Smooth muscle cell (in vitro differentiated cells): ENCODE data around the gene C11orf21. TPM values are rescaled to one million over a fixed set of nuclear protein-coding genes. Genes with fewer than 3 reads are reported as not detected.

Experiments
- DNase-seq: peaks from one replicate; lab custom pipeline; 2025; ENCODE audit not compliant: unreplicated experiment; lab: John Stamatoyannopoulos, UW
- H2AFZ ChIP-seq: fragments of 200-600 bp; sonication (generic); 2 replicates; pipeline ENCODE4 v1.6.0; 2016; ENCODE audit warnings: antibody characterized with exemption, low read depth, mild to moderate bottlenecking
- H3F3A ChIP-seq: fragments of 200-600 bp; sonication (generic); 2 replicates; pipeline ENCODE4 v1.6.0; 2017; ENCODE audit warnings: antibody characterized with exemption, low read depth
- H3K27ac ChIP-seq: fragments of 200-600 bp; sonication (generic); 2 replicates; pipeline ENCODE4 v1.5.1; 2016; ENCODE audit warnings: low read depth, mild to moderate bottlenecking
- H3K27me3 ChIP-seq: fragments of 200-600 bp; sonication (generic); 2 replicates; pipeline ENCODE4 v1.6.1; 2016; ENCODE audit warnings: low read depth, mild to moderate bottlenecking
- H3K36me3 ChIP-seq: fragments of 200-600 bp; sonication (generic); 2 replicates; pipeline ENCODE4 v1.5.1; 2016; ENCODE audit warnings: low read depth
- H3K4me1 ChIP-seq: fragments of 200-600 bp; sonication (generic); 2 replicates; pipeline ENCODE4 v1.5.1; 2016; ENCODE audit warnings: low read depth
- H3K4me2 ChIP-seq: fragments of 200-600 bp; sonication (generic); 2 replicates; pipeline ENCODE4 v1.6.0; 2016; ENCODE audit warnings: mild to moderate bottlenecking
- H3K4me3 ChIP-seq: fragments of 200-600 bp; sonication (generic); 2 replicates; pipeline ENCODE4 v1.5.1; 2016; ENCODE audit warnings: mild to moderate bottlenecking
- H3K79me2 ChIP-seq: fragments of 200-600 bp; sonication (generic); 2 replicates; pipeline ENCODE4 v1.6.0; 2016; ENCODE audit warnings: low read depth, mild to moderate bottlenecking
- H3K9ac ChIP-seq: fragments of 200-600 bp; sonication (generic); 2 replicates; pipeline ENCODE4 v1.6.0; 2016; ENCODE audit warnings: low read depth
- H3K9me3 ChIP-seq: fragments of 200-600 bp; sonication (generic); replicated peaks from 2 replicates; pipeline ENCODE4 v1.5.1; 2016; ENCODE audit warnings: low read depth
- H4K20me1 ChIP-seq: fragments of 200-600 bp; sonication (generic); 2 replicates; pipeline ENCODE4 v1.6.0; 2016; ENCODE audit warnings: low read depth
- WGBS: methylation state at CpG from one replicate; pipeline ENCODE4 v1.1.7; 2016; ENCODE audit warnings: low lambda C conversion rate; 5-methylcytosine and 5-hydroxymethylcytosine counted together
- polyA plus RNA-seq: library from polyadenylated mRNA; unstranded; fragments of >200 nt; fragmentation: Nextera tagmentation; extraction: Ambion mirVana; gene quantifications from 2 replicates; pipeline ENCODE4 v1.2.1, GENCODE V29; 2016
- total RNA-seq: library from RNA; depleted of rRNA; stranded (reverse); fragments of >200 nt; gene quantifications from 2 replicates; pipeline ENCODE4 v1.2.3, GENCODE V29; 2014
- TF ChIP-seq, protein P1 (sequence below): fragments of 200-600 bp; sonication (generic); IDR thresholded peaks from 2 replicates; pipeline ENCODE4 v1.5.1; 2017; ENCODE audit warnings: borderline replicate concordance, mild to moderate bottlenecking, antibody characterized with exemption; ENCODE audit not compliant: insufficient read depth, poor library complexity, severe bottlenecking

C11orf21 gene
- total and polyA plus RNA-seq, 2 experiments from 2014 or later = not detected

DNA sequence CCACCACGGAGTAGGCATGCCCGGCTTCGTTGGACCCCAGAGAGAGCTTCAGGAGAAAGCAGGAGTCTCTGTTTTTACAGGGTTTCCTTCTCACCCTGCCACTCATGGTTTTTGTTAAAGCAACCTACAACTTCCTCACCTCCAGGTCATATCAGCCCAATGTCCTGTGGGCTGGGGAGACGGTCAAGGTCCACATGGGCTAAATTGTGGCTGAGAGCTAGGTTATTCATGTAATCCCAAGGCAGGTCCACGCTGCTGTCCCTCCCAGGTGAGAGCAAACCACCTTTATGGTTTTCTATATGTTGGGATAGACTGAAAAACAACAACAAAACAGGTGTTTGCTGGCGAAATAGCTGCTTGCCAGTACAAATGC, 19.6 kb upstream of the C11orf21 start:
- Histone ChIP-seq H3K4me3 (no peak overlapping the region), H3K4me2 (no peak overlapping the region), H3F3A (no peaks in the 10 kb centered on the region), H3K79me2 (no peaks in the 10 kb centered on the region), H2AFZ (no peak overlapping the region), H3K27me3 (no peaks in the 10 kb centered on the region), H3K36me3 (no peaks in the 10 kb centered on the region), H4K20me1 (no peaks in the 10 kb centered on the region), H3K27ac (no peak overlapping the region), H3K9me3 (no peaks in the 10 kb centered on the region), H3K4me1 (no peaks in the 10 kb centered on the region), H3K9ac (no peak overlapping the region)
- 92% methylated on average over 6 of the region's 6 CpGs for WGBS
- TF ChIP-seq, protein P1, sequence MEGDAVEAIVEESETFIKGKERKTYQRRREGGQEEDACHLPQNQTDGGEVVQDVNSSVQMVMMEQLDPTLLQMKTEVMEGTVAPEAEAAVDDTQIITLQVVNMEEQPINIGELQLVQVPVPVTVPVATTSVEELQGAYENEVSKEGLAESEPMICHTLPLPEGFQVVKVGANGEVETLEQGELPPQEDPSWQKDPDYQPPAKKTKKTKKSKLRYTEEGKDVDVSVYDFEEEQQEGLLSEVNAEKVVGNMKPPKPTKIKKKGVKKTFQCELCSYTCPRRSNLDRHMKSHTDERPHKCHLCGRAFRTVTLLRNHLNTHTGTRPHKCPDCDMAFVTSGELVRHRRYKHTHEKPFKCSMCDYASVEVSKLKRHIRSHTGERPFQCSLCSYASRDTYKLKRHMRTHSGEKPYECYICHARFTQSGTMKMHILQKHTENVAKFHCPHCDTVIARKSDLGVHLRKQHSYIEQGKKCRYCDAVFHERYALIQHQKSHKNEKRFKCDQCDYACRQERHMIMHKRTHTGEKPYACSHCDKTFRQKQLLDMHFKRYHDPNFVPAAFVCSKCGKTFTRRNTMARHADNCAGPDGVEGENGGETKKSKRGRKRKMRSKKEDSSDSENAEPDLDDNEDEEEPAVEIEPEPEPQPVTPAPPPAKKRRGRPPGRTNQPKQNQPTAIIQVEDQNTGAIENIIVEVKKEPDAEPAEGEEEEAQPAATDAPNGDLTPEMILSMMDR = no peak
- no peak for DNase-seq

GRCh38 chr11:2320568-2321310, 19.0 kb upstream of the C11orf21 start:
- H3K9me3 ChIP-seq = no peaks in the 10 kb centered on the region
- no peak overlapping the region for H3K4me3 ChIP-seq
- no peaks in the 10 kb centered on the region for H3F3A ChIP-seq
- no peak for DNase-seq
- H3K9ac ChIP-seq = no peak overlapping the region
- H3K4me1 ChIP-seq = no peaks in the 10 kb centered on the region
- TF ChIP-seq, protein P1 = no peak
- H3K27me3 ChIP-seq = no peaks in the 10 kb centered on the region
- H4K20me1 ChIP-seq = no peaks in the 10 kb centered on the region
- no peak overlapping the region for H3K4me2 ChIP-seq
- H2AFZ ChIP-seq = no peak overlapping the region
- WGBS = 84% methylated on average over 23 of the region's 23 CpGs
- H3K79me2 ChIP-seq = no peaks in the 10 kb centered on the region
- no peaks in the 10 kb centered on the region for H3K36me3 ChIP-seq
- no peak overlapping the region for H3K27ac ChIP-seq

GRCh38 chr11:2319791-2320472, 18.2 kb upstream of the C11orf21 start:
- H3K27ac ChIP-seq = no peak overlapping the region
- no peaks in the 10 kb centered on the region for H3K27me3 ChIP-seq
- DNase-seq = no peak
- no peak overlapping the region for H3K4me3 ChIP-seq
- no peaks in the 10 kb centered on the region for H3K9me3 ChIP-seq
- H4K20me1 ChIP-seq = no peaks in the 10 kb centered on the region
- no peak overlapping the region for H3K9ac ChIP-seq
- no peaks in the 10 kb centered on the region for H3K36me3 ChIP-seq
- no peak overlapping the region for H2AFZ ChIP-seq
- TF ChIP-seq, protein P1 = no peak
- WGBS = 96% methylated on average over 10 of the region's 10 CpGs
- no peak overlapping the region for H3K4me2 ChIP-seq
- H3F3A ChIP-seq = no peaks in the 10 kb centered on the region
- no peaks in the 10 kb centered on the region for H3K79me2 ChIP-seq
- no peaks in the 10 kb centered on the region for H3K4me1 ChIP-seq
